Right lobe of liver (tissue), 6 donors: ENCODE measurements around the gene PAFAH1B1. TPM values are rescaled to one million over a fixed set of nuclear protein-coding genes. Genes with fewer than 3 reads are reported as not detected.
A peak's percentile ranks its signal among the peaks of the same experiment; 100 is the strongest.
"Not testable (repeated sequence)": the region's sequence is repeated elsewhere in the genome, so short reads cannot be mapped to it uniquely, and the experiment has no call there.

Experiments
- ATAC-seq, 4 donors: fragments of 200-7000 bp; cut with Tn5 transposase; one replicate each; pipeline ENCODE4 v1.9.1; 2020; ENCODE audit warnings: mild to moderate bottlenecking in 4 of 4, moderate library complexity in 4 of 4
- DNase-seq, 3 donors: peaks; one replicate each; pipeline ENCODE4 v3.0.0-alpha.2; 2020
- H3K27ac ChIP-seq, 3 donors: fragments of 200-600 bp; one replicate each; pipeline ENCODE4 v1.8.0; 2022
- H3K27me3 ChIP-seq, 2 donors: fragments of 200-600 bp; one replicate each; pipeline ENCODE4 v1.8.0; 2022
- H3K36me3 ChIP-seq, 4 donors: fragments of 200-600 bp; sonication (generic) in 1 of 4; one replicate each; pipeline versions ENCODE4 v1.5.1 to v1.8.0; 2017 to 2022; ENCODE audit warnings: control low read depth in 1 of 4
- H3K4me1 ChIP-seq, 4 donors: fragments of 200-600 bp; sonication (generic) in 1 of 4; one replicate each; pipeline versions ENCODE4 v1.5.1 to v1.8.0; 2017 to 2022; ENCODE audit warnings: control low read depth in 1 of 4
- H3K4me3 ChIP-seq, 3 donors: fragments of 200-600 bp; one replicate each; pipeline ENCODE4 v1.8.0; 2022
- H3K9me3 ChIP-seq, 4 donors: fragments of 200-600 bp; sonication (generic) in 1 of 4; one replicate each; pipeline versions ENCODE4 v1.5.1 to v1.8.0; 2017 to 2022; ENCODE audit warnings: control low read depth in 1 of 4
- POLR2A ChIP-seq: fragments of 450-650 bp; IDR thresholded peaks from one replicate; pipeline ENCODE4 v1.6.1; 2017; ENCODE audit warnings: antibody characterized with exemption, mild to moderate bottlenecking
- WGBS: methylation state at CpG from one replicate; pipeline ENCODE4 v1.1.6; 2018; ENCODE audit warnings: low coverage, low lambda C conversion rate; ENCODE audit not compliant: insufficient coverage; ENCODE audit errors: missing lambda C conversion rate; 5-methylcytosine and 5-hydroxymethylcytosine counted together
- intact Hi-C, 2 donors: fragments of 100-400 bp; cut with DNase I; formaldehyde crosslinking; loops; one replicate each; pipeline versions ENCODE4 v1.11.2 to v1.14.1; 2022
- total RNA-seq, 6 experiments: library from RNA; depleted of rRNA in 2 of 6; stranded (reverse); fragments of >200 nt in 2 of 6; fragmentation: NEBNext Ultra II Directional in 3 of 6; extraction: Animal tissue kit (Norgen Biotek cat#: 25700) in 3 of 6; gene quantifications; one replicate each; pipeline versions ENCODE4 v1.1.0 to v1.2.4, GENCODE V29; 2016 to 2023
- TF ChIP-seq, protein P1 (sequence below), 4 donors: fragments of 200-600 bp in 3 of 4; fragments of 450-650 bp in 1 of 4; IDR thresholded peaks; one replicate each; pipeline versions ENCODE4 v1.5.1 to v1.8.0; 2016 to 2022; ENCODE audit warnings: antibody characterized with exemption in 4 of 4, mild to moderate bottlenecking in 2 of 4
- donor health status: DM: no; HTN: yes; CAD: no.
- donor health status: DM: no; HTN: no; CAD: no.
- donor health status: DM: no; HTN: no; CAD: no.
- donor health status: DM: no; HTN: yes; CAD: no.
- donor health status: DM: no; HTN: yes; CAD: no.

Gene PAFAH1B1
- total RNA-seq, 6 experiments from 2014 or later, result 32.6 to 69.9 (median 42.2) TPM

DNA sequence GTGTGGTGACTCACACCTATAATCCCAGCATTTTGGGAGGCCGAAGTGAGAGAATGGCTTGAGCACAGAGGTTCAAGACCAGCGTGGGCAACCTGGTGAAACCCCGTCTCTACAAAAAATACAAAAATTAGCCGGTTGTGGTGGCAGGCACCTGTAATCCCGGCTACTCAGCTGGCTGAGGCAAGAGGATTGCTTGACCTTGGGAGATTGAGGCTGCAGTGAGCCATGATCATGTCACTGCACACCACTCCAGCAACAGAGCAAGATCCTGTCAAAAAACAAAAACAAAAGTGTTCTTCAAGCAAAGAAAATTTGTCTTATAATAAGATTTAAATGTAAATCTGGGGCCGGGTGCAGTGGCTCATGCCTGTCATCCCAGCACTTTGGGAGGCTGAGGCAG, 51.5 kb downstream of the PAFAH1B1 start:
- intact Hi-C loops, result no loop called here
- H3K4me1 ChIP-seq, result no peaks in the 10 kb centered on the region
- ATAC-seq, result no peak
- WGBS, result 78% methylated on average over 6 of the region's 6 CpGs
- no peak overlapping the region for H3K4me3 ChIP-seq
- H3K27me3 ChIP-seq, result no peaks in the 10 kb centered on the region
- no peaks in the 10 kb centered on the region for H3K9me3 ChIP-seq
- no peak for DNase-seq
- no peak overlapping the region for H3K27ac ChIP-seq
- H3K36me3 ChIP-seq, result peaks cover 4 to 13% (median 8%) of the 10 kb centered on the region in 4 donors
- TF ChIP-seq, protein P1, sequence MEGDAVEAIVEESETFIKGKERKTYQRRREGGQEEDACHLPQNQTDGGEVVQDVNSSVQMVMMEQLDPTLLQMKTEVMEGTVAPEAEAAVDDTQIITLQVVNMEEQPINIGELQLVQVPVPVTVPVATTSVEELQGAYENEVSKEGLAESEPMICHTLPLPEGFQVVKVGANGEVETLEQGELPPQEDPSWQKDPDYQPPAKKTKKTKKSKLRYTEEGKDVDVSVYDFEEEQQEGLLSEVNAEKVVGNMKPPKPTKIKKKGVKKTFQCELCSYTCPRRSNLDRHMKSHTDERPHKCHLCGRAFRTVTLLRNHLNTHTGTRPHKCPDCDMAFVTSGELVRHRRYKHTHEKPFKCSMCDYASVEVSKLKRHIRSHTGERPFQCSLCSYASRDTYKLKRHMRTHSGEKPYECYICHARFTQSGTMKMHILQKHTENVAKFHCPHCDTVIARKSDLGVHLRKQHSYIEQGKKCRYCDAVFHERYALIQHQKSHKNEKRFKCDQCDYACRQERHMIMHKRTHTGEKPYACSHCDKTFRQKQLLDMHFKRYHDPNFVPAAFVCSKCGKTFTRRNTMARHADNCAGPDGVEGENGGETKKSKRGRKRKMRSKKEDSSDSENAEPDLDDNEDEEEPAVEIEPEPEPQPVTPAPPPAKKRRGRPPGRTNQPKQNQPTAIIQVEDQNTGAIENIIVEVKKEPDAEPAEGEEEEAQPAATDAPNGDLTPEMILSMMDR (IDR thresholded peaks at IDR 0.05), result no peak
- TF ChIP-seq POLR2A, result no peak

DNA sequence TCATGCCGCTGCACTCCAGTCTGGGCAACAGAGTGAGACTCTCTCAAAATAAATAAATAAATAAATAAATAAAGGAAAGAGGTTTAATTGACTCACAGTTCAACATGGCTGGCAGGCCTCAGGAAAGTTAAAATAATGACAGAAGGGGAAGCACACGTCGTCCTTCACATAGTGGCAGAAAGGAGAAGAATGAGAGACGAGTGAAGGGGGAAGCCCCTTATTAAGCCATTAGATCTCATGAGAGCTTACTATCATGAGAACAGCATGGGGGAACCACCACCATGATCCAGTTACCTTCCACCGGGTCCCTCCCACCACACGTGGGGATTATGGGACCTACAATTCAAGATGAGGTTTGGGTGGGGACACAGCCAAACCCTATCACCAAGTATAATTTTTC, 54.5 kb downstream of the PAFAH1B1 start:
- Histone ChIP-seq H3K27me3 (no peaks in the 10 kb centered on the region), H3K36me3 (peaks cover 0 to 4% (median 2%) of the 10 kb centered on the region in 4 donors), H3K9me3 (no peaks in the 10 kb centered on the region), H3K4me1 (peaks cover 0 to 13% (median 0%) of the 10 kb centered on the region in 4 donors), H3K27ac (no peak overlapping the region), H3K4me3 (no peak overlapping the region)
- intact Hi-C loops, result no loop called here
- ATAC-seq (no peak), DNase-seq (no peak)
- WGBS, result 89% methylated on average over 4 of the region's 6 CpGs
- TF ChIP-seq POLR2A, result no peak
- TF ChIP-seq, protein P1 (IDR thresholded peaks at IDR 0.05), result no peak

DNA sequence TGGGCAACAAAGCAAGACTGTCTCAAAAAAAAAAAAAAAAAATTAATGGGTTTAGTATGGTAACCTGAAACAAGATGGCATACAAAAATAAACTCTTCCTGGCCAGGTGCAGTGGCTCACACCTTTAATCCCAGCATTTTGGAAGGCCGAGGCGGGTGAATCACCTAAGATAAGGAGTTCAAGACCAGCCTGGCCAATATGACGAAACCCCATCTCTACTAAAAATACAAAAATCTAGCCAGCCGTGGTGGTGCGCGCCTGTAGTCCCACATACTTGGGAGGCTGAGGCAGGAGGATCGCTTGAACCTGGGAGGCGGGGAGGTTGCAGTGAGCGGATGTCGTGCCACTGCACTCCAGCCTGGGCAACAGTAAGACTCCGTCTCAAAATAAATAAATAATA, 55.7 kb downstream of the PAFAH1B1 start:
- Histone ChIP-seq H3K36me3 (peaks cover 0 to 4% (median 3%) of the 10 kb centered on the region in 4 donors), H3K27ac (no peak overlapping the region), H3K4me1 (peaks cover 0 to 13% (median 0%) of the 10 kb centered on the region in 4 donors), H3K9me3 (no peaks in the 10 kb centered on the region), H3K27me3 (no peaks in the 10 kb centered on the region), H3K4me3 (no peak overlapping the region)
- no peak for DNase-seq
- intact Hi-C loops, result no loop called here
- ATAC-seq, result no peak
- 97% methylated on average over 6 of the region's 11 CpGs for WGBS
- TF ChIP-seq, protein P1 (IDR thresholded peaks at IDR 0.05), result no peak
- no peak for TF ChIP-seq POLR2A

DNA sequence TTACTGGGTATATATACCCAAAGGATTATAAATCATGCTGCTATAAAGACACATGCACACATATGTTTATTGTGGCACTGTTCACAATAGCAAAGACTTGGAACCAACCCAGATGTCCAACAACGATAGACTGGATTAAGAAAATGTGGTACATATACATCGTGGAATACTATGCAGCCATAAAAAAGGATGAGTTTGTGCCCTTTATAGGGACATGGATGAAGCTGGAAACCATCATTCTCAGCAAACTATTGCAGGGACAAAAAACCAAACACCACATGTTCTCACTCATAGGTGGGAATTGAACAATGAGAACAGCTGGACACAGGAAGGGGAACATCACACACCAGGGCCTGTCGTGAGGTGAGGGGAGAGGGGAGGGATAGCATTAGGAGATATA, 59.5 kb downstream of the PAFAH1B1 start:
- H3K4me3 ChIP-seq, H3K27me3 ChIP-seq, intact Hi-C loops, DNase-seq, H3K27ac ChIP-seq, H3K36me3 ChIP-seq, ATAC-seq, H3K9me3 ChIP-seq: not testable (repeated sequence)
- 93% methylated on average over 3 of the region's 3 CpGs for WGBS
- peaks cover 0 to 13% (median 0%) of the 10 kb centered on the region in 4 donors for H3K4me1 ChIP-seq

DNA sequence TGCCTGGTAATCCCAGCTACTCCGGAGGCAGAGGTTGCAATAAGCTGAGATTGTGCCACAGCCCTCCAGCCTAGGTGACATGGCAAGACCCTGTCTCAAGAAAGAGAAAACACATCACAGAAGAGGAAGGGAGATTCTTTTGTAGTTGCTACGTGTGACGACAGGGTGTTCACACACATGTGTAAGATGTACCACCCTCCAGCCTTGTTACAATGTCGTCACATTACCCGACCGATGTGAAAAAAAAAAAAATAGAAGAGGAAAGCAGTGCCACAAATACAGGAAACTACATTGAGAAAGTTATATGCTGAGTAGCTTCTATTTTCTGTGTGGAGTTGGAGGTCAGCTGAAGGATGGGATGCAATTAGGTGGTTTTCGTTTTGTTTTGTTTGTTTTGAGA, 62.1 kb downstream of the PAFAH1B1 start:
- H3K27me3 ChIP-seq, result no peaks in the 10 kb centered on the region
- no peak overlapping the region for H3K4me3 ChIP-seq
- H3K36me3 ChIP-seq, result peaks cover 0 to 2% (median 0%) of the 10 kb centered on the region in 4 donors
- no peak for TF ChIP-seq POLR2A
- TF ChIP-seq, protein P1 (IDR thresholded peaks at IDR 0.05), result no peak
- WGBS, result 35% methylated on average over 7 of the region's 7 CpGs
- peaks cover 0 to 9% (median 0%) of the 10 kb centered on the region in 4 donors for H3K4me1 ChIP-seq
- H3K27ac ChIP-seq, result no peak overlapping the region
- H3K9me3 ChIP-seq, result no peaks in the 10 kb centered on the region
- intact Hi-C loops, result no loop called here
- no peak for DNase-seq
- peak in 2 of 4 donors; percentile 13 to 40 for ATAC-seq
